Keratinocyte (primary cell): ENCODE data around the gene BRIP1. TPM values are rescaled to one million over a fixed set of nuclear protein-coding genes. Genes with fewer than 3 reads are reported as not detected.

Experiments
- DNase-seq: peaks from one replicate; pipeline ENCODE4 v3.0.0-alpha.2; 2011; ENCODE audit warnings: low read depth, missing footprints, low spot score
- FAIRE-seq: peaks from 2 replicates; lab custom pipeline; 2011; peaks lifted over from hg19 to GRCh38; lab: Jason Lieb, UNC
- H2AFZ ChIP-seq: 2 replicates; pipeline ENCODE4 v1.6.0; 2012; ENCODE audit warnings: low read length, control low read depth, inconsistent platforms; ENCODE audit not compliant: control insufficient read depth
- H3K27ac ChIP-seq: 2 replicates; pipeline ENCODE4 v1.5.1; 2011; ENCODE audit warnings: low read length; ENCODE audit not compliant: control insufficient read depth, insufficient read depth
- H3K27me3 ChIP-seq: 3 replicates; pipeline ENCODE4 v1.6.0; 2011; ENCODE audit warnings: low read length; ENCODE audit not compliant: control insufficient read depth, insufficient read depth; ENCODE audit errors: extremely low read depth
- H3K36me3 ChIP-seq, 2 experiments: 2 replicates in 1 of 2; 3 replicates in 1 of 2; pipeline ENCODE4 v1.5.1; 2011; ENCODE audit warnings: low read length in 2 of 2, mild to moderate bottlenecking in 1 of 2; ENCODE audit not compliant: control insufficient read depth in 2 of 2, insufficient read depth in 2 of 2; ENCODE audit errors: extremely low read depth in 1 of 2
- H3K4me1 ChIP-seq: 3 replicates; pipeline ENCODE4 v1.5.1; 2011; ENCODE audit warnings: low read length; ENCODE audit not compliant: control insufficient read depth, insufficient read depth; ENCODE audit errors: extremely low read depth
- H3K4me2 ChIP-seq: 3 replicates; pipeline ENCODE4 v1.6.0; 2011; ENCODE audit warnings: low read depth, low read length; ENCODE audit not compliant: control insufficient read depth, insufficient read depth; ENCODE audit errors: extremely low read depth
- H3K4me3 ChIP-seq, 3 experiments: fragments of 200-600 bp in 1 of 3; sonication (generic) in 1 of 3; 2 replicates in 2 of 3; 3 replicates in 1 of 3; pipeline ENCODE4 v1.5.1; 2011 to 2016; ENCODE audit warnings: low read length in 3 of 3, mild to moderate bottlenecking in 3 of 3, control low read depth in 2 of 3, inconsistent platforms in 1 of 3, low read depth in 1 of 3, mixed read lengths in 1 of 3, mixed run types in 1 of 3, moderate library complexity in 1 of 3; ENCODE audit not compliant: control insufficient read depth in 2 of 3, insufficient read depth in 2 of 3; ENCODE audit errors: extremely low read depth in 1 of 3
- H3K79me2 ChIP-seq: 2 replicates; pipeline ENCODE4 v1.6.0; 2012; ENCODE audit warnings: low read length; ENCODE audit not compliant: control insufficient read depth, insufficient read depth
- H3K9ac ChIP-seq: 3 replicates; pipeline ENCODE4 v1.6.0; 2011; ENCODE audit warnings: low read length; ENCODE audit not compliant: control insufficient read depth, insufficient read depth; ENCODE audit errors: extremely low read depth
- H3K9me1 ChIP-seq: 3 replicates; pipeline ENCODE4 v1.6.0; 2011; ENCODE audit warnings: low read length; ENCODE audit not compliant: control insufficient read depth, insufficient read depth; ENCODE audit errors: extremely low read depth
- H3K9me3 ChIP-seq: 2 replicates; pipeline ENCODE4 v1.5.1; 2012; ENCODE audit warnings: low read depth, low read length; ENCODE audit not compliant: control insufficient read depth
- H4K20me1 ChIP-seq: 3 replicates; pipeline ENCODE4 v1.6.0; 2011; ENCODE audit warnings: low read length; ENCODE audit not compliant: control insufficient read depth, insufficient read depth; ENCODE audit errors: extremely low read depth
- CTCF ChIP-seq, 3 experiments: IDR thresholded peaks in 1 of 3; conservative IDR thresholded peaks in 1 of 3; optimal IDR thresholded peaks in 1 of 3; 2 replicates in 2 of 3; 3 replicates in 1 of 3; pipeline versions ENCODE3 to v1.5.1; 2011; ENCODE audit warnings: low read length in 3 of 3, mild to moderate bottlenecking in 3 of 3, moderate library complexity in 2 of 3, control low read depth in 1 of 3, inconsistent platforms in 1 of 3; ENCODE audit not compliant: insufficient read depth in 2 of 3; ENCODE audit errors: extremely low read depth in 1 of 3
- EZH2 ChIP-seq: IDR thresholded peaks from one replicate; pipeline ENCODE4 v1.6.1; 2012; ENCODE audit warnings: inconsistent platforms, mild to moderate bottlenecking, low read length, moderate library complexity
- dilution Hi-C: fragments of 300-500 bp; cut with MboI; formaldehyde crosslinking; loops from one replicate; pipeline ENCODE4 v1.7.0; 2020; ENCODE audit warnings: low sequenced_read_pairs; ENCODE audit not compliant: extremely low pct_ligation_motif_present
- polyA plus RNA-seq, 5 experiments: library from polyadenylated mRNA; depleted of rRNA in 3 of 5; stranded (reverse) in 3 of 5; stranded (forward) in 1 of 5; unstranded in 1 of 5; fragments of >200 nt; gene quantifications; 1 replicate in 1 of 5; 2 replicates in 3 of 5; 3 replicates in 1 of 5; pipeline versions ENCODE4 v1.2.1 to v1.2.3, GENCODE V29; 2011 to 2012; ENCODE audit warnings: missing spikeins in 2 of 5, low read depth in 1 of 5, low replicate concordance in 1 of 5

Gene BRIP1
- polyA plus RNA-seq, 1 donor (not counting 4 experiments of a cell fraction or from before 2014, with no cell fraction given), result 4.0 TPM

GRCh38 chr17:61684172-61684571, 179.2 kb downstream of the BRIP1 start:
- H3K4me3 ChIP-seq, result no peak overlapping the region
- H3K9me1 ChIP-seq, result no peaks in the 10 kb centered on the region
- no peaks in the 10 kb centered on the region for H3K27me3 ChIP-seq
- no peaks in the 10 kb centered on the region for H3K9me3 ChIP-seq
- H3K36me3 ChIP-seq, result no peaks in the 10 kb centered on the region
- no peaks in the 10 kb centered on the region for H3K4me1 ChIP-seq
- H2AFZ ChIP-seq, result no peak overlapping the region
- no peaks in the 10 kb centered on the region for H4K20me1 ChIP-seq
- DNase-seq, result no peak
- H3K9ac ChIP-seq, result no peak overlapping the region
- TF ChIP-seq EZH2 (no peak), CTCF (optimal IDR thresholded peaks at IDR 0.05 in 1 of 3, IDR thresholded peaks at IDR 0.05 in 1 of 3, conservative IDR thresholded peaks at IDR 0.05 in 1 of 3; ENCODE audit: extremely low read depth in 1 of 3, insufficient read depth in 2 of 3, low read length in 3 of 3) (no peak)
- dilution Hi-C loops, result no loop called here
- H3K27ac ChIP-seq, result no peak overlapping the region
- no peaks in the 10 kb centered on the region for H3K79me2 ChIP-seq
- H3K4me2 ChIP-seq, result no peak overlapping the region
- FAIRE-seq, result no peak

- Histone ChIP-seq H3K4me1 (no peaks in the 10 kb centered on the region), H2AFZ (no peak overlapping the region), H3K36me3 (no peaks in the 10 kb centered on the region), H3K27me3 (no peaks in the 10 kb centered on the region), H3K4me2 (no peak overlapping the region), H3K9me1 (no peaks in the 10 kb centered on the region), H3K9me3 (no peaks in the 10 kb centered on the region), H3K79me2 (no peaks in the 10 kb centered on the region), H3K4me3 (no peak overlapping the region), H3K9ac (no peak overlapping the region), H4K20me1 (no peaks in the 10 kb centered on the region), H3K27ac (no peak overlapping the region)
- dilution Hi-C loops, result no loop called here
- TF ChIP-seq CTCF (optimal IDR thresholded peaks at IDR 0.05 in 1 of 3, IDR thresholded peaks at IDR 0.05 in 1 of 3, conservative IDR thresholded peaks at IDR 0.05 in 1 of 3; ENCODE audit: extremely low read depth in 1 of 3, insufficient read depth in 2 of 3, low read length in 3 of 3) (no peak), EZH2 (no peak)
- no peak for DNase-seq
- FAIRE-seq, result no peak
Measured at GRCh38 chr17:61683466-61683865, 179.9 kb downstream of the BRIP1 start.
